HepG2 (cell line): ENCODE results near the gene THOC6. TPM values are rescaled to one million over a fixed set of nuclear protein-coding genes. Genes with fewer than 3 reads are reported as not detected.

Experiments used
- AHR ChIP-seq: IDR thresholded peaks from 2 replicates; pipeline ENCODE4 v1.6.1; 2018; ENCODE audit warnings: missing genetic modification reagents, missing compliant biosample characterization
- CREB3 ChIP-seq: sonication (generic); formaldehyde crosslinking; IDR thresholded peaks from 2 replicates; pipeline ENCODE4 v1.5.0; 2020; ENCODE audit warnings: missing genetic modification reagents
- EED ChIP-seq: sonication (generic); formaldehyde crosslinking; IDR thresholded peaks from 2 replicates; pipeline ENCODE4 v1.5.0; 2020; ENCODE audit warnings: mild to moderate bottlenecking, missing genetic modification reagents
- GATAD2A ChIP-seq: IDR thresholded peaks from 2 replicates; pipeline ENCODE4 v1.6.1; 2016
- GPN1 ChIP-seq: sonication (generic); formaldehyde crosslinking; IDR thresholded peaks from 2 replicates; pipeline ENCODE4 v1.5.1; 2020; ENCODE audit warnings: missing genetic modification reagents, borderline replicate concordance
- HOXA5 ChIP-seq: sonication (generic); formaldehyde crosslinking; IDR thresholded peaks from 2 replicates; pipeline ENCODE4 v1.4.0; 2020; ENCODE audit warnings: missing genetic modification reagents
- IKZF5 ChIP-seq: IDR thresholded peaks from 2 replicates; pipeline ENCODE4 v1.6.1; 2018; ENCODE audit warnings: missing genetic modification reagents, mild to moderate bottlenecking, missing compliant biosample characterization
- KAT8 ChIP-seq: IDR thresholded peaks from 2 replicates; pipeline ENCODE4 v1.6.1; 2016; ENCODE audit warnings: missing genetic modification reagents, missing compliant biosample characterization
- KDM3A ChIP-seq: IDR thresholded peaks from 2 replicates; pipeline ENCODE4 v1.6.1; 2018; ENCODE audit warnings: low read depth, missing compliant biosample characterization
- MTA3 ChIP-seq: sonication (generic); formaldehyde crosslinking; IDR thresholded peaks from 2 replicates; pipeline ENCODE4 v1.4.0; 2020; ENCODE audit warnings: missing genetic modification reagents
- NFKBIZ ChIP-seq: IDR thresholded peaks from 2 replicates; pipeline ENCODE4 v1.6.1; 2018; ENCODE audit warnings: missing genetic modification reagents, missing compliant biosample characterization
- PRDM15 ChIP-seq: sonication (generic); formaldehyde crosslinking; IDR thresholded peaks from 2 replicates; pipeline ENCODE4 v1.4.0; 2020; ENCODE audit warnings: missing genetic modification reagents
- SALL2 ChIP-seq: sonication (generic); formaldehyde crosslinking; IDR thresholded peaks from 2 replicates; pipeline ENCODE4 v1.8.1; 2023; ENCODE audit warnings: mild to moderate bottlenecking, missing genetic modification reagents, inconsistent platforms
- SOX13 ChIP-seq, 3 experiments: fragments of 450-650 bp in 1 of 3; sonication (generic) in 1 of 3; formaldehyde crosslinking in 1 of 3; IDR thresholded peaks in 2 of 3; conservative IDR thresholded peaks in 1 of 3; 2 replicates each; pipeline versions ENCODE4 v1.5.0 to v1.6.1; 2016 to 2020; ENCODE audit warnings: antibody characterized with exemption in 1 of 3, mild to moderate bottlenecking in 1 of 3, missing compliant biosample characterization in 1 of 3, missing genetic modification reagents in 1 of 3, moderate library complexity in 1 of 3
- SSRP1 ChIP-seq: IDR thresholded peaks from 2 replicates; pipeline ENCODE4 v1.6.1; 2016; ENCODE audit warnings: control low read depth
- STAT5B ChIP-seq: sonication (generic); formaldehyde crosslinking; IDR thresholded peaks from 2 replicates; pipeline ENCODE4 v1.4.0; 2020; ENCODE audit warnings: missing genetic modification reagents
- ZBTB21 ChIP-seq: sonication (generic); formaldehyde crosslinking; IDR thresholded peaks from 2 replicates; pipeline ENCODE4 v1.4.0; 2020; ENCODE audit warnings: missing genetic modification reagents
- ZBTB34 ChIP-seq: sonication (generic); formaldehyde crosslinking; IDR thresholded peaks from 2 replicates; pipeline ENCODE4 v1.8.0; 2022; ENCODE audit warnings: mild to moderate bottlenecking, missing genetic modification reagents
- ZBTB8A ChIP-seq: sonication (generic); formaldehyde crosslinking; IDR thresholded peaks from 2 replicates; pipeline ENCODE4 v1.4.0; 2020; ENCODE audit warnings: mild to moderate bottlenecking, low read depth, missing genetic modification reagents, borderline replicate concordance
- ZMYM4 ChIP-seq: sonication (generic); formaldehyde crosslinking; IDR thresholded peaks from 2 replicates; pipeline ENCODE4 v1.8.1; 2023; ENCODE audit warnings: mild to moderate bottlenecking, missing genetic modification reagents
- polyA plus RNA-seq, 8 experiments: library from polyadenylated mRNA; depleted of rRNA in 3 of 8; stranded (reverse) in 7 of 8; unstranded in 1 of 8; fragments of >200 nt; fragmentation: Illumina TruSeq in 4 of 8; extraction: Trizol in 4 of 8; gene quantifications; 2 replicates each; pipeline versions ENCODE4 v1.2.1 to v1.2.3, GENCODE V29; 2011 to 2016; ENCODE audit warnings: low read depth in 4 of 8, missing spikeins in 1 of 8, mixed read lengths in 1 of 8; ENCODE audit not compliant: insufficient read depth in 1 of 8
- total RNA-seq, 5 experiments: library from RNA; depleted of rRNA; stranded (reverse); fragments of >200 nt; fragmentation: Illumina TruSeq; extraction: Trizol; gene quantifications; 2 replicates each; pipeline ENCODE4 v1.2.3, GENCODE V29; 2016; ENCODE audit warnings: low read depth in 1 of 5

THOC6 gene
- total and polyA plus RNA-seq, 2 of the 13 experiments (the other 11 are each of a cell fraction or from before 2014, with no cell fraction given) = 32.1 to 37.0 TPM

GRCh38 chr16:2980227-2981176, 43.3 kb upstream of the THOC6 start, which contains the start of gene PKMYT1 (continued):
- TF ChIP-seq PRDM15 = 0 out of 2 replicates have a peak, but pooled peaks have one; percentile 32
- no peak for TF ChIP-seq GPN1 (CRISPR knock-in tag)
- peak; percentile 74 for TF ChIP-seq HOXA5 (CRISPR knock-in tag)
- no peak for TF ChIP-seq NFKBIZ (CRISPR knock-in tag)
- TF ChIP-seq SALL2 (CRISPR knock-in tag) = no peak
- no peak for TF ChIP-seq SSRP1 (CRISPR knock-in tag)
- no peak for TF ChIP-seq SOX13 (IDR thresholded peaks at IDR 0.05)
- TF ChIP-seq SOX13 (CRISPR knock-in tag; conservative IDR thresholded peaks at IDR 0.05 in 1 of 2, IDR thresholded peaks at IDR 0.05 in 1 of 2) = no peak
- TF ChIP-seq ZBTB8A = no peak
- TF ChIP-seq MTA3 (CRISPR knock-in tag) = no peak
- TF ChIP-seq EED (CRISPR knock-in tag) = 0 out of 2 replicates have a peak, but pooled peaks have one; percentile 19
- TF ChIP-seq ZBTB34 (CRISPR knock-in tag) = no peak
- no peak for TF ChIP-seq IKZF5 (CRISPR knock-in tag)
- no peak for TF ChIP-seq STAT5B (CRISPR knock-in tag)
- TF ChIP-seq CREB3 (CRISPR knock-in tag) = 0 out of 2 replicates have a peak, but pooled peaks have one; percentile 76
- TF ChIP-seq ZMYM4 (CRISPR knock-in tag) = peak; percentile 13; the same call in 1 of the 2 replicates
- TF ChIP-seq AHR (CRISPR knock-in tag) = no peak
- TF ChIP-seq KDM3A (CRISPR knock-in tag) = 0 out of 2 replicates have a peak, but pooled peaks have one; percentile 8
- no peak for TF ChIP-seq GATAD2A (CRISPR knock-in tag)
- no peak for TF ChIP-seq ZBTB21
- peak; percentile 75 for TF ChIP-seq KAT8 (CRISPR knock-in tag)
